OCI-LY1 (cell line): ENCODE data around the gene CDK11A.
"Not testable (repeated sequence)": the region's sequence is repeated elsewhere in the genome, so short reads cannot be mapped to it uniquely, and the experiment has no call there.

Source experiments
- H2AFZ ChIP-seq: fragments of 200-600 bp; sonication (generic), shearing (Covaris generic); 2 replicates; pipeline ENCODE4 v1.6.0; 2014; ENCODE audit warnings: antibody characterized with exemption, mild to moderate bottlenecking, low read length
- H3F3A ChIP-seq: fragments of 200-600 bp; sonication (generic), shearing (Covaris generic); 2 replicates; pipeline ENCODE4 v1.6.0; 2014; ENCODE audit warnings: mild to moderate bottlenecking, antibody characterized with exemption, low read length, moderate library complexity; ENCODE audit not compliant: insufficient read depth
- H3K27ac ChIP-seq: fragments of 200-600 bp; sonication (generic); 2 replicates; pipeline ENCODE4 v1.5.1; 2014; ENCODE audit warnings: low read length, mixed run types, mild to moderate bottlenecking, low read depth; ENCODE audit not compliant: poor library complexity, severe bottlenecking
- H3K27me3 ChIP-seq: fragments of 200-600 bp; sonication (generic); 2 replicates; pipeline ENCODE4 v1.6.0; 2014; ENCODE audit warnings: antibody characterized with exemption, mild to moderate bottlenecking, low read length, moderate library complexity; ENCODE audit not compliant: insufficient read depth
- H3K36me3 ChIP-seq: fragments of 200-600 bp; sonication (generic); 2 replicates; pipeline ENCODE4 v1.6.1; 2014; ENCODE audit warnings: mild to moderate bottlenecking, antibody characterized with exemption, low read length, moderate library complexity, mixed read lengths; ENCODE audit not compliant: insufficient read depth
- H3K4me1 ChIP-seq: fragments of 200-600 bp; sonication (generic); 2 replicates; pipeline ENCODE4 v1.5.1; 2014; ENCODE audit warnings: mild to moderate bottlenecking, low read length, moderate library complexity; ENCODE audit not compliant: insufficient read depth, severe bottlenecking
- H3K4me2 ChIP-seq: fragments of 200-600 bp; sonication (generic), shearing (Covaris generic); 2 replicates; pipeline ENCODE4 v1.6.1; 2014; ENCODE audit warnings: low read length
- H3K4me3 ChIP-seq: fragments of 200-600 bp; sonication (generic); 2 replicates; pipeline ENCODE4 v1.5.1; 2014; ENCODE audit warnings: low read length, low read depth, mild to moderate bottlenecking, mixed read lengths; ENCODE audit not compliant: poor library complexity, severe bottlenecking
- H3K79me2 ChIP-seq: fragments of 200-600 bp; shearing (Covaris generic); 2 replicates; pipeline ENCODE4 v1.6.1; 2016; ENCODE audit warnings: mixed run types, low read length, mixed read lengths; ENCODE audit not compliant: insufficient read depth
- H3K9ac ChIP-seq: fragments of 200-600 bp; sonication (generic), shearing (Covaris generic); 2 replicates; pipeline ENCODE4 v1.6.1; 2014; ENCODE audit warnings: mild to moderate bottlenecking, low read length, mixed read lengths
- H3K9me2 ChIP-seq: fragments of 200-600 bp; sonication (generic), shearing (Covaris generic); 2 replicates; pipeline ENCODE4 v1.6.1; 2014; ENCODE audit warnings: low read depth, mild to moderate bottlenecking, low read length, mixed read lengths
- H3K9me3 ChIP-seq: fragments of 200-600 bp; shearing (Covaris generic); 2 replicates; pipeline ENCODE4 v1.6.1; 2014; ENCODE audit warnings: low read length, mixed read lengths
- H4K20me1 ChIP-seq: fragments of 200-600 bp; sonication (generic), shearing (Covaris generic); 2 replicates; pipeline ENCODE4 v1.6.0; 2016; ENCODE audit warnings: mild to moderate bottlenecking, low read length; ENCODE audit not compliant: insufficient read depth
- CTCF ChIP-seq: fragments of 200-600 bp; sonication (generic), shearing (Covaris generic); IDR thresholded peaks from 2 replicates; pipeline ENCODE4 v1.5.1; 2017; ENCODE audit warnings: mild to moderate bottlenecking, antibody characterized with exemption, low read length, moderate library complexity, mixed read lengths
- EZH2 ChIP-seq: fragments of 200-600 bp; sonication (generic), shearing (Covaris generic); IDR thresholded peaks from 2 replicates; pipeline ENCODE4 v1.8.0; 2017; ENCODE audit warnings: borderline replicate concordance, mixed run types, mild to moderate bottlenecking, antibody characterized with exemption, low read length, moderate library complexity, mixed read lengths

Gene CDK11A

GRCh38 chr1:1748686-1749321 is 24.6 kb upstream of the CDK11A start:
- H3K9me3 ChIP-seq, result no peaks in the 10 kb centered on the region
- H3K9ac ChIP-seq, result no peak overlapping the region
- no peak overlapping the region for H3K27ac ChIP-seq
- H3K4me3 ChIP-seq, result no peak overlapping the region
- H3K4me2 ChIP-seq, result no peak overlapping the region
- no peaks in the 10 kb centered on the region for H3F3A ChIP-seq
- H3K79me2 ChIP-seq, result no peaks in the 10 kb centered on the region
- no peaks in the 10 kb centered on the region for H4K20me1 ChIP-seq
- no peaks in the 10 kb centered on the region for H3K27me3 ChIP-seq
- H3K4me1 ChIP-seq, result peaks cover 4% of the 10 kb centered on the region
- no peak for TF ChIP-seq EZH2
- TF ChIP-seq CTCF, result no peak
- peaks cover 20% of the 10 kb centered on the region for H3K36me3 ChIP-seq
- no peak overlapping the region for H2AFZ ChIP-seq
- no peaks in the 10 kb centered on the region for H3K9me2 ChIP-seq

DNA sequence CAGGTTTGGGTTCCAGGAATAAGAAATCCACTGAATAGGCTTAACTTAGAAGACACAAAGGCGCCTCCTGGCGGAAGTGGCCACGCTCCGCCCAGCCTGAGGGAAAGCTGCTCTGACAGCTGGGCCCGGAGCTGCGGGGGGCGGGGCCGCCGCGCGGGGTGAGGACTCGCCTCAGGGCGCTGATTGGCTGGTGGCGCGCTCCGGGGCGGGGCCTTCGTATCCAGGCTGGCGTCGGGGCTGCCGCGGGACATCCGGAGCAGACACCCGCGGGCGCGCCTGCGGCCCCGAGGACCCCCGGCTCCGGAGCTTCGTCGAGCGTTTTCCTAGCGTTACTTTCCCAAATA is 22.4 kb upstream of the CDK11A start:
- peak overlapping the region; percentile 47 for H3K4me3 ChIP-seq
- not testable (repeated sequence) for H3K27me3 ChIP-seq, H3K9me2 ChIP-seq, H3F3A ChIP-seq, H2AFZ ChIP-seq, H3K79me2 ChIP-seq, H4K20me1 ChIP-seq, H3K4me1 ChIP-seq, H3K36me3 ChIP-seq, H3K9me3 ChIP-seq, H3K9ac ChIP-seq, H3K4me2 ChIP-seq
- peak overlapping the region; percentile 63 for H3K27ac ChIP-seq

DNA sequence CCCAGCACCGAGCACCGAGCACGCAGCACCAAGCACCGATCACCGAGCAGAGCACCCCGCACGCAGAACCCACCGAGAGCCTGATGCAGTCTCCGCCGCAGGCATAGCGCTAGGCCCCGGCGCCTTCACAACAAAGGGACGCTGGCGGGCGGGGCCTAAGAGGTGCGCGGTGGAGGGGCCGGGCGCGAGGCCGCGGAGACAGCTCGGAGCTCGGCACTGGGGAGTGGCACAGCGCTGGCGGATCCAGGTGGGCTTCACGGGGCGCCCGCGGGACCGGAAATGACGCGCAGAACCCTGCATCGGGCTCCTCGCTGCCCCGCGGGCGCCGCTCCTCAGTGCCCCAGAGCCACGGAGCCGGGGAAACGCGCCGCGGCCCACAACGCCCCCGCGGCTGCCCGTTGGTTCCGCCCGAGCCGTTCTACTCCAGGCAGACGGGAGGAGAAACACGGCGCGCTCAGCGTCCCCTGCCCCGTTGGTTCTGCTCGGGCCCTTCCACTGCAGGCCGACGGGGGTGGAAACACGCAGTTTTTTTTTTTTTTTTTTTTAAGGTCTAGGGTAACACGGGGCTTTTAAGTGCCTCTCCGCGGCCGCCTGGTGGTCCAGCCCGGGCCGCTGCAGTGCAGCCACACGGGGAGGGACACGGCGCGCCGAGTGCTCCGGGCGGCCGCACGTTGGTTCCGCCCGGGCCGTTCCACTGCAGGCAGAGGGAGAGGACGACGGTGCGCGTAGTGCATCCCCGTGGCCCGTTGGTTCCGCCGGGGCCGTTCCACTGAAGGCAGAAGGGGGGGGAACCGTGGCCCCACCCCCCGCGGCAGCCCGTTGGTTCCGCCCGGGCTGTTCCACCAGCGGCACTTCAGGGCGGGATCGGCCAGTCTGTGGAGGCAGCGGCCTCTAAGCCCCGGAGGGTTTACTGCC is 21.8 kb upstream of the CDK11A start:
- Histone ChIP-seq H3K27ac (peak overlapping the region; percentile 63), H3K9ac (peak overlapping the region; percentile 43; the same call in 1 of the 2 replicates), H3K4me3 (peak overlapping the region; percentile 47)
- H3K4me1 ChIP-seq, H3K9me2 ChIP-seq, H3K79me2 ChIP-seq, H4K20me1 ChIP-seq, H3F3A ChIP-seq, H2AFZ ChIP-seq, H3K4me2 ChIP-seq, H3K9me3 ChIP-seq, H3K36me3 ChIP-seq, H3K27me3 ChIP-seq: not testable (repeated sequence)

GRCh38 chr1:1742529-1742928 is 18.4 kb upstream of the CDK11A start:
- H3K9me3 ChIP-seq, H3K27me3 ChIP-seq, H3K9me2 ChIP-seq, H3K4me3 ChIP-seq, H3F3A ChIP-seq, H4K20me1 ChIP-seq, H3K4me2 ChIP-seq, H3K79me2 ChIP-seq, H3K9ac ChIP-seq, H2AFZ ChIP-seq, H3K36me3 ChIP-seq, H3K27ac ChIP-seq: not testable (repeated sequence)
- peaks cover 13% of the 10 kb centered on the region for H3K4me1 ChIP-seq

GRCh38 chr1:1741013-1741412 is 16.9 kb upstream of the CDK11A start:
- H4K20me1 ChIP-seq, H3K4me3 ChIP-seq, H3K79me2 ChIP-seq, H3K27me3 ChIP-seq, H3K27ac ChIP-seq, H3K36me3 ChIP-seq, H2AFZ ChIP-seq, H3K9ac ChIP-seq, H3K9me2 ChIP-seq, H3F3A ChIP-seq, H3K4me2 ChIP-seq, H3K9me3 ChIP-seq: not testable (repeated sequence)
- H3K4me1 ChIP-seq, result peaks cover 16% of the 10 kb centered on the region

- Histone ChIP-seq H3K27ac (peak overlapping the region; percentile 49), H3K4me1 (peaks cover 24% of the 10 kb centered on the region)
- H3K27me3 ChIP-seq, H3K9ac ChIP-seq, H3K4me2 ChIP-seq, H3K9me3 ChIP-seq, H3K9me2 ChIP-seq, H3K4me3 ChIP-seq, H3F3A ChIP-seq, H3K79me2 ChIP-seq, H3K36me3 ChIP-seq, H4K20me1 ChIP-seq, H2AFZ ChIP-seq: not testable (repeated sequence)
These were observed 14.7 kb upstream of the CDK11A start for GRCh38 chr1:1738799-1739337.
